Activated CD4-positive, alpha-beta memory T cell treated with anti-CD3 and anti-CD28 coated beads for 36 hours (primary cell): Measurements from ENCODE around the gene PSPN. TPM values are rescaled to one million over a fixed set of nuclear protein-coding genes. Genes with fewer than 3 reads are reported as not detected.
A peak's percentile ranks its signal among the peaks of the same experiment; 100 is the strongest.
"Not testable (repeated sequence)": the region's sequence is repeated elsewhere in the genome, so short reads cannot be mapped to it uniquely, and the experiment has no call there.

ENCODE experiments used
- CTCF ChIA-PET: fragments of 350-600 bp; sonication (Branson Sonifier 250); formaldehyde crosslinking; loops from one replicate; lab custom pipeline; 2021; ENCODE audit warnings: antibody characterized with exemption, inconsistent platforms; lab: Charles Lee
- POLR2A ChIA-PET: fragments of 350-600 bp; sonication (Branson Sonifier 250); formaldehyde crosslinking; loops from one replicate; lab custom pipeline; 2021; ENCODE audit warnings: antibody characterized with exemption; lab: Charles Lee
- DNase-seq: peaks from one replicate; pipeline ENCODE4 v3.0.0-alpha.2; 2020
- H3K27ac Mint-ChIP-seq: one replicate; pipeline ENCODE4 v1.8.0; 2021; ENCODE audit warnings: mixed read lengths
- H3K27me3 Mint-ChIP-seq: one replicate; pipeline ENCODE4 v1.8.0; 2021; ENCODE audit warnings: mixed read lengths
- H3K36me3 Mint-ChIP-seq: one replicate; pipeline ENCODE4 v1.8.0; 2021; ENCODE audit warnings: mixed read lengths
- H3K4me1 Mint-ChIP-seq: one replicate; pipeline ENCODE4 v1.8.0; 2021; ENCODE audit warnings: low read depth, mixed read lengths
- H3K4me3 Mint-ChIP-seq: one replicate; pipeline ENCODE4 v1.8.0; 2021; ENCODE audit warnings: mild to moderate bottlenecking, mixed read lengths
- H3K9me3 Mint-ChIP-seq: one replicate; pipeline ENCODE4 v1.8.0; 2021; ENCODE audit warnings: mixed read lengths
- intact Hi-C: fragments of 100-400 bp; cut with micrococcal nuclease; formaldehyde crosslinking; loops from one replicate; pipeline ENCODE4 v1.15.1; 2023
- total RNA-seq, 2 experiments: library from RNA; stranded (reverse); gene quantifications; one replicate each; pipeline ENCODE4 v1.2.3, GENCODE V29; 2021

Gene PSPN
- total RNA-seq, 2 experiments from 2014 or later: 1.6 to 2.0 TPM

DNA sequence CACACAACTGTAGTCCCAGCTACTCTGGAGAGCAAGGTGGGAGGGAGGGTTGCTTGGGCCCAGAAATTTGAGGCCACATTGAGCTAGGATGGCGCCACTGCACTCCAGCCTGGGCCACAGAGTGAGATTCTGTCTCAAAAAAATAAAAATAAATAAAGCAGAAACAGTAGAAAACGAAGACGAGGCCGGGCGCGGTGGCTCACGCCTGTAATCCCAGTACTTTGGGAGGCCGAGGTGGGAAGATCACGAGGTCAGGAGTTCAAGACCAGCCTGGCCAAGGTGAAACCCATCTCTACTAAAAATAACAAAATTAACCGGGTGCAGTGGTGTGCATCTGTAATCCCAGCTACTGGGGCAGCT lies 14.9 kb downstream of the PSPN start:
- peak overlapping the region; percentile 95 for H3K27ac Mint-ChIP-seq
- CTCF ChIA-PET: interaction anchor here (1.0 to 1.7 kb wide), 5 partner anchors 12 to 412 kb away, joined by 3 to 5 read pairs (median 5); partner anchors contain the start of genes ALKBH7 and VAV1
- intact Hi-C loops: loop anchor here (1.0 kb wide), 3 partner anchors 11 to 64 kb away; partner anchors contain the start of genes ALKBH7 and GTF2F1

DNA sequence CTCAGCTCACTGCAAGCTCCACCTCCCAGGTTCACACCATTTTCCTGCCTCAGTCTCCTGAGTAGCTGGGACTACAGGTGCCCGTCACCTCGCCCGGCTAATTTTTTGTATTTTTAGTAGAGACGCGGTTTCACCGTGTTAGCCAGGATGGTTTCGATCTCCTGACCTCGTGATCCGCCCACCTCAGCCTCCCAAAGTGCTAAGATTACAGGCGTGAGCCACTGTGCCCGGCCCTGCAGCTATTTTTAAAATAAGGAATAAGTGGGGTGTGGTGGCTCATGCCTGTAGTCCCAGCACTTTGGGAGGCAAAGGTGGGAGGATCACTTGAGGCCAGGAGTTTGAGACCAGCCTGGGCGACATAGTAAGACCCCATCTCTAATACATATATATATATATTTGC lies 15.3 kb downstream of the PSPN start:
- CTCF ChIA-PET: interaction anchor here (1.1 to 1.4 kb wide), 2 partner anchors 34 to 65 kb away, joined by 3 to 5 read pairs; no protein-coding TSS in a partner anchor
- H3K9me3 Mint-ChIP-seq, DNase-seq, intact Hi-C loops, H3K27me3 Mint-ChIP-seq, H3K4me3 Mint-ChIP-seq, H3K27ac Mint-ChIP-seq: not testable (repeated sequence)
- H3K4me1 Mint-ChIP-seq: peaks cover 18% of the 10 kb centered on the region
- H3K36me3 Mint-ChIP-seq: peaks cover 18% of the 10 kb centered on the region
- POLR2A ChIA-PET: interaction anchor here (2.4 to 3.4 kb wide), 2 partner anchors 12 to 64 kb away, joined by 8 to 29 read pairs; partner anchors contain the start of genes ALKBH7 and KHSRP

More for the DNA sequence above, 14.9 kb downstream of the PSPN start:
- DNase-seq, H3K9me3 Mint-ChIP-seq, H3K27me3 Mint-ChIP-seq: not testable (repeated sequence)
- Mint-ChIP-seq H3K36me3 (peaks cover 19% of the 10 kb centered on the region), H3K4me3 (peak overlapping the region; percentile 98), H3K4me1 (peaks cover 18% of the 10 kb centered on the region)
- POLR2A ChIA-PET: interaction anchor here (0.7 to 3.4 kb wide), 3 partner anchors 11 to 112 kb away, joined by 3 to 29 read pairs (median 8); partner anchors contain the start of genes ALKBH7 and KHSRP

DNA sequence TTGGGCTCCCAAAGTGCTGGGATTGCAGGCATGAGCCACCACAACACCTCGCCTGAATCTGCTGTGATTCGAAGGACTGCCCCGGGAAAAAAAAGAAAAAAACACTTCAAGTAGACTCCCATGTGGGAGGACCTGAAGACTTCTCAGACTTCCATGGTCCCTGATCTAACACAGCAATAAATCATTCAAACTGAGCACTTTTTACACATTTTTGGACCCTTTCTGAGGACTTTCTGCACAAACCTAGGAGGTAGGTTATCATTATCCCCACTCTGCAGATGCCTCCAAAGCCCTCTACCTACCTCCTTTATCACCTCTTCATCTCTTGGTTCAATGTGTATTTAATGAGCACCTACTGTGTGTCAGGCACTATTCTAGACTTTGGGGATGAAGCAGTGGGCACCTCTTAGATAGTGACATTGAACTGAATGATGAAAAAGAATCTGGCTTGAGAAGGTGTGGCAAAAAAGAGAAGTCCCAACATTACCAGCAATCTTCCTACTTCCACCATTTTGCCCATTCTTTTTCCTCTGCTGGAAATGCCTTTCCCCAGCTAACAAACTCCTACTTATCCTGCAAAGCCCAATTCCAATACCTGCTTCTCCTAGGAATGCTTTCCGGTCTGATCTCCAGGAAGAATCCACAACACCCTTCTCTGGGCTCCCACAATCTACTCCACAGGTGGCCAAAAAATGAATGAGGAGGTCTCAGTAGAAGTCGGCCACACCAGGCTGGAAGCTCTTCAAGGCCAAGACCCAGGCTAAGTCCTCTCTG lies 16.0 kb downstream of the PSPN start:
- no peak for DNase-seq
- Mint-ChIP-seq H3K36me3 (peaks cover 15% of the 10 kb centered on the region), H3K4me1 (peaks cover 18% of the 10 kb centered on the region), H3K27me3 (no peaks in the 10 kb centered on the region), H3K4me3 (no peak overlapping the region), H3K9me3 (no peaks in the 10 kb centered on the region), H3K27ac (no peak overlapping the region)
- intact Hi-C loops: no loop called here
- CTCF ChIA-PET: interaction anchor here (1.1 kb wide), 1 partner anchor 33 kb away, joined by 3 read pairs; no protein-coding TSS in a partner anchor
- POLR2A ChIA-PET: interaction anchor here (2.4 kb wide), 1 partner anchor 65 kb away, joined by 8 read pairs; the partner anchor contains the start of gene KHSRP

- intact Hi-C loops: no loop called here
- peaks cover 9% of the 10 kb centered on the region for H3K4me1 Mint-ChIP-seq
- H3K27ac Mint-ChIP-seq: no peak overlapping the region
- no peak overlapping the region for H3K4me3 Mint-ChIP-seq
- peaks cover 6% of the 10 kb centered on the region for H3K36me3 Mint-ChIP-seq
- CTCF ChIA-PET: interaction anchor here (0.7 to 0.9 kb wide), 2 partner anchors 160 to 230 kb away, joined by 3 read pairs; no protein-coding TSS in a partner anchor
- no peaks in the 10 kb centered on the region for H3K9me3 Mint-ChIP-seq
- no peaks in the 10 kb centered on the region for H3K27me3 Mint-ChIP-seq
- no peak for DNase-seq
- POLR2A ChIA-PET: no interaction called here
These were observed 17.7 kb downstream of the PSPN start for GRCh38 chr19:6358003-6358402.

- H3K4me1 Mint-ChIP-seq: peaks cover 3% of the 10 kb centered on the region
- no peaks in the 10 kb centered on the region for H3K27me3 Mint-ChIP-seq
- no peaks in the 10 kb centered on the region for H3K9me3 Mint-ChIP-seq
- H3K4me3 Mint-ChIP-seq: no peak overlapping the region
- ChIA-PET CTCF (interaction anchor here (0.7 to 0.9 kb wide), 2 partner anchors 160 to 230 kb away, joined by 3 read pairs; no protein-coding TSS in a partner anchor), POLR2A (no interaction called here)
- H3K27ac Mint-ChIP-seq: no peak overlapping the region
- no peak for DNase-seq
- intact Hi-C loops: no loop called here
- peaks cover 4% of the 10 kb centered on the region for H3K36me3 Mint-ChIP-seq
These were observed 18.6 kb downstream of the PSPN start for GRCh38 chr19:6357174-6357573.

- H3K4me1 Mint-ChIP-seq, DNase-seq, H3K9me3 Mint-ChIP-seq, H3K27ac Mint-ChIP-seq, H3K36me3 Mint-ChIP-seq, POLR2A ChIA-PET, H3K4me3 Mint-ChIP-seq, intact Hi-C loops, CTCF ChIA-PET, H3K27me3 Mint-ChIP-seq: not testable (repeated sequence)
These were observed 20.3 kb downstream of the PSPN start for GRCh38 chr19:6355321-6356040.

- Mint-ChIP-seq H3K9me3 (no peaks in the 10 kb centered on the region), H3K4me1 (no peaks in the 10 kb centered on the region), H3K4me3 (no peak overlapping the region), H3K36me3 (peaks cover 7% of the 10 kb centered on the region), H3K27me3 (no peaks in the 10 kb centered on the region), H3K27ac (no peak overlapping the region)
- POLR2A ChIA-PET: no interaction called here
- CTCF ChIA-PET: interaction anchor here (1.3 kb wide), 1 partner anchor 21 kb away, joined by 3 read pairs; no protein-coding TSS in a partner anchor
- intact Hi-C loops: no loop called here
- no peak for DNase-seq
These were observed 21.5 kb downstream of the PSPN start for GRCh38 chr19:6354098-6354674.

GRCh38 chr19:6352381-6353165 lies 23.2 kb downstream of the PSPN start:
- ChIA-PET POLR2A (no interaction called here), CTCF (interaction anchor here (0.6 to 1.1 kb wide), 4 partner anchors 53 to 988 kb away, joined by 3 to 4 read pairs (median 3); no protein-coding TSS in a partner anchor)
- no peak overlapping the region for H3K4me3 Mint-ChIP-seq
- H3K27me3 Mint-ChIP-seq: no peaks in the 10 kb centered on the region
- H3K36me3 Mint-ChIP-seq: peaks cover 9% of the 10 kb centered on the region
- no peak overlapping the region for H3K27ac Mint-ChIP-seq
- no peaks in the 10 kb centered on the region for H3K9me3 Mint-ChIP-seq
- H3K4me1 Mint-ChIP-seq: no peaks in the 10 kb centered on the region
- no peak for DNase-seq
- intact Hi-C loops: no loop called here

DNA sequence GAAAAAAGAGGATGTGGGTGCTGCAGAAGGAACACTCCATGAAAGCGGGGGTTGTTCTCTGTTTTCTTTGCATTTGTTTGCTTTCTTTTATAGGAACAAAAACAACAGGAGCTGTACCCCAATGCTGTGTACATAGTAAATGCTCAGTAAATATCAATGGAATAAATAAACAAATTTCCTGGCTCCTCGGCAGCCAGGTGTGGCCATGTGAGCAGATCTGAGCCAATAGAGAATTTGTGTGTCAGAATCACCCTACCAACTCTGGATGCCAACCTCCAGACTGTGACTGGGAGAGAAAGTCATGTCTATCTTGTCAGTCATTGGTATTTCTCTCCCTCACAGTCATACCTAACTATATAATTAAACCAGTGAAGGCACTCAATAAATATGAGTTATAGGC lies 25.0 kb downstream of the PSPN start:
- ChIA-PET POLR2A (no interaction called here), CTCF (no interaction called here)
- intact Hi-C loops: no loop called here
- H3K36me3 Mint-ChIP-seq: peaks cover 9% of the 10 kb centered on the region
- H3K27me3 Mint-ChIP-seq: no peaks in the 10 kb centered on the region
- H3K4me1 Mint-ChIP-seq: no peaks in the 10 kb centered on the region
- H3K4me3 Mint-ChIP-seq: no peak overlapping the region
- H3K27ac Mint-ChIP-seq: no peak overlapping the region
- DNase-seq: no peak
- no peaks in the 10 kb centered on the region for H3K9me3 Mint-ChIP-seq

- H3K27ac Mint-ChIP-seq, DNase-seq, H3K27me3 Mint-ChIP-seq, H3K4me3 Mint-ChIP-seq, H3K36me3 Mint-ChIP-seq, CTCF ChIA-PET, H3K9me3 Mint-ChIP-seq, intact Hi-C loops, POLR2A ChIA-PET, H3K4me1 Mint-ChIP-seq: not testable (repeated sequence)
These were observed 26.5 kb downstream of the PSPN start for GRCh38 chr19:6349271-6349670.

DNA sequence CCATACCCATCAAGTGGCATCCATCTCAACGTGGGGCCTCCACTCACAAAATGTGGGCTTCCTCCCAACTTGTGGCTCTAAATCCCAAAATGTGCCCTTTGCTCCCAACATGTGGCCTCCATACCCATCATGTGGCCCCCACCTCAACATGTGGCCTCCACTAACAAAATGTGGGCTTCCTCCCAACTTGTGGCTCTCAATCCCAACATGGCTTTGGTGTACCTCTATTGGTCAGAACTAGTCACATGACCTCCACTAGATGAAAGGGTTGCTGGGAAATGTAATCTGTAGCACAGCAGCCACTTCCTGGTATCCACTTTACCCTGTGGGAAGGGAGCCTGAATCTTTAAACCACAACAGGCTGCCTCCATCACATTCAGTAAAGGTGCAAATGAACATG lies 32.3 kb downstream of the PSPN start:
- intact Hi-C loops: no loop called here
- POLR2A ChIA-PET: no interaction called here
- Mint-ChIP-seq H3K27ac (no peak overlapping the region), H3K9me3 (peaks cover 4% of the 10 kb centered on the region), H3K4me3 (no peak overlapping the region), H3K27me3 (no peaks in the 10 kb centered on the region), H3K4me1 (peaks cover 10% of the 10 kb centered on the region), H3K36me3 (peaks cover 9% of the 10 kb centered on the region)
- no peak for DNase-seq
- CTCF ChIA-PET: no interaction called here
